Heart left ventricle (tissue), 13 donors: ENCODE data around the gene PRH1.

ENCODE experiments used
- POLR2A ChIP-seq, 2 donors: fragments of 450-650 bp; IDR thresholded peaks; one replicate each; pipeline ENCODE4 v1.6.1; 2017; ENCODE audit warnings: antibody characterized with exemption in 2 of 2, mild to moderate bottlenecking in 2 of 2, moderate library complexity in 2 of 2
- TF ChIP-seq, protein P1 (sequence below), 12 donors: fragments of 200-600 bp; sonication (generic) in 4 of 12; IDR thresholded peaks; one replicate each; pipeline versions ENCODE4 v1.5.0 to v1.8.0; 2018 to 2022; ENCODE audit warnings: antibody characterized with exemption in 12 of 12, mild to moderate bottlenecking in 5 of 12
- donor health status: ischemic (EF 13 %, LVEDD 7.1; RV severe dilation, severe dysfunction).
- donor health status: DM: no; HTN: yes; CAD: no.
- donor health status: DM: no; HTN: no; CAD: no.
- donor health status: ischemic (EF 25% LVEDD 6.9; RV normal size, moderate dysfunction).
- donor health status: ischemic (EF 25% LVEDD 5.7; RV mildly dilated, moderate dysfunction).
- donor health status: ischemic (EF 35%, LVEDD 5.7; RV mildly dilated, moderate dysfunction).
- donor health status: nonischemic (EF 11% LVEDD 7.7; RV severe dilation, severe dysfunction).
- donor health status: DM: yes; HTN: yes; CAD: no.
- donor health status: PGD.
- donor health status: ischemic (EF 29% LVEDD 5.4; RV normal size, mild dysfunction).
- donor health status: nonischemic (EF 23%, LVEDD 6.1; RV moderate dilation, normal function).

DNA sequence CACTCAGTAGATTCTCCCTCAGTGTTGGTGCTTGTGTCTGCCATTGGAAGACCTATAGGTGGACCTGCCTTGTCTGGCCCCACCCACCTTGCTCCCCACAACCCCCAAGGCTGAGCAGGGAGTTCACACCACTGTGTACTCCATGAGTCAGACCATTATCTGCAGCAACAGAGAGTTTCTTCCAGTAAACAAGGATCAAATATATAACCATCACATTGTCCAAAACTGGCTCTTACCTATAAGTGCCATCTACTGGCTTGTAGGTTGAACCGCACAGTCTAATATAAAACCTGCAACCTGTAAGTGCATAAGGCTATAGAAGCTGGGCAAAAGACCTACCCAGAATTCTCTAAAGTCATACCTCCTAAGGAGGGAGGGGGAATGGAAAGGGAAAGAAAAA is 17.4 kb upstream of the PRH1 start:
- TF ChIP-seq, protein P1, sequence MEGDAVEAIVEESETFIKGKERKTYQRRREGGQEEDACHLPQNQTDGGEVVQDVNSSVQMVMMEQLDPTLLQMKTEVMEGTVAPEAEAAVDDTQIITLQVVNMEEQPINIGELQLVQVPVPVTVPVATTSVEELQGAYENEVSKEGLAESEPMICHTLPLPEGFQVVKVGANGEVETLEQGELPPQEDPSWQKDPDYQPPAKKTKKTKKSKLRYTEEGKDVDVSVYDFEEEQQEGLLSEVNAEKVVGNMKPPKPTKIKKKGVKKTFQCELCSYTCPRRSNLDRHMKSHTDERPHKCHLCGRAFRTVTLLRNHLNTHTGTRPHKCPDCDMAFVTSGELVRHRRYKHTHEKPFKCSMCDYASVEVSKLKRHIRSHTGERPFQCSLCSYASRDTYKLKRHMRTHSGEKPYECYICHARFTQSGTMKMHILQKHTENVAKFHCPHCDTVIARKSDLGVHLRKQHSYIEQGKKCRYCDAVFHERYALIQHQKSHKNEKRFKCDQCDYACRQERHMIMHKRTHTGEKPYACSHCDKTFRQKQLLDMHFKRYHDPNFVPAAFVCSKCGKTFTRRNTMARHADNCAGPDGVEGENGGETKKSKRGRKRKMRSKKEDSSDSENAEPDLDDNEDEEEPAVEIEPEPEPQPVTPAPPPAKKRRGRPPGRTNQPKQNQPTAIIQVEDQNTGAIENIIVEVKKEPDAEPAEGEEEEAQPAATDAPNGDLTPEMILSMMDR (IDR thresholded peaks at IDR 0.05), result no peak
- no peak for TF ChIP-seq POLR2A (IDR thresholded peaks at IDR 0.05)
